Osteocyte (in vitro differentiated cells): ENCODE results near the gene CKMT1A. TPM values are rescaled to one million over a fixed set of nuclear protein-coding genes. Genes with fewer than 3 reads are reported as not detected.
"Not testable (repeated sequence)": the region's sequence is repeated elsewhere in the genome, so short reads cannot be mapped to it uniquely, and the experiment has no call there.

Source experiments
- DNase-seq: peaks from one replicate; pipeline ENCODE4 v3.0.0; 2021; ENCODE audit warnings: mixed read lengths; ENCODE audit not compliant: unreplicated experiment; ENCODE audit errors: extremely low spot score
- H3K27ac Mint-ChIP-seq: one replicate; pipeline ENCODE4 v1.8.0; 2021; ENCODE audit warnings: mild to moderate bottlenecking, mixed read lengths; ENCODE audit not compliant: unreplicated experiment
- H3K27me3 Mint-ChIP-seq: one replicate; pipeline ENCODE4 v1.8.0; 2021; ENCODE audit warnings: mixed read lengths; ENCODE audit not compliant: unreplicated experiment
- H3K36me3 Mint-ChIP-seq: one replicate; pipeline ENCODE4 v1.8.0; 2021; ENCODE audit warnings: mixed read lengths; ENCODE audit not compliant: unreplicated experiment
- H3K4me1 Mint-ChIP-seq: one replicate; pipeline ENCODE4 v1.8.0; 2021; ENCODE audit warnings: mixed read lengths; ENCODE audit not compliant: unreplicated experiment
- H3K4me3 Mint-ChIP-seq: one replicate; pipeline ENCODE4 v1.8.0; 2021; ENCODE audit warnings: mild to moderate bottlenecking, moderate library complexity, mixed read lengths; ENCODE audit not compliant: unreplicated experiment
- H3K9me3 Mint-ChIP-seq: one replicate; pipeline ENCODE4 v1.8.0; 2021; ENCODE audit warnings: mixed read lengths; ENCODE audit not compliant: unreplicated experiment
- total RNA-seq: library from RNA; stranded (reverse); gene quantifications from 2 replicates; pipeline ENCODE4 v1.2.1, GENCODE V29; 2021
- TF ChIP-seq, protein P1 (sequence below): fragments of 200-600 bp; sonication (generic); IDR thresholded peaks from 2 replicates; pipeline ENCODE4 v1.5.0; 2021; ENCODE audit warnings: antibody characterized with exemption, mild to moderate bottlenecking, moderate library complexity

CKMT1A gene
- total RNA-seq, 1 donor from 2014 or later = not detected

DNA sequence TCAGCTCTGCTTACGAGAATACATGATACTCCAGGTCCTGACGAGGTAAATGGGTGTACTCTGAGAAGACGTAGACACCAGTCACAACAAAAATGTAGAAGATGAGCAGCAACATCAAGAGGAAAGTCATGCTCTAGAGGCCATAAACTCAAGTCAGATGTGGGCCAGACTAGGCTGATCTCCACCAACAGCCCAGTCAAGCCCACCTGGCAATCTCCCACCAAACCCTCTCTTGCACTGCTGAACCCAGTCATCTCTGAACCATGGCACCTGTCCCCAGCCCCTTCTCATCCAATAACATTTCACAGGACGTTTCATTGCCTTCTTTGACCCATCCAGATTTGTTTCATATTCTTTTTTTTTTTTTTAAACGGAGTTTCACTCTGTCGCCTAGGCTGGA is 41.8 kb downstream of the CKMT1A start:
- no peak for DNase-seq
- TF ChIP-seq, protein P1, sequence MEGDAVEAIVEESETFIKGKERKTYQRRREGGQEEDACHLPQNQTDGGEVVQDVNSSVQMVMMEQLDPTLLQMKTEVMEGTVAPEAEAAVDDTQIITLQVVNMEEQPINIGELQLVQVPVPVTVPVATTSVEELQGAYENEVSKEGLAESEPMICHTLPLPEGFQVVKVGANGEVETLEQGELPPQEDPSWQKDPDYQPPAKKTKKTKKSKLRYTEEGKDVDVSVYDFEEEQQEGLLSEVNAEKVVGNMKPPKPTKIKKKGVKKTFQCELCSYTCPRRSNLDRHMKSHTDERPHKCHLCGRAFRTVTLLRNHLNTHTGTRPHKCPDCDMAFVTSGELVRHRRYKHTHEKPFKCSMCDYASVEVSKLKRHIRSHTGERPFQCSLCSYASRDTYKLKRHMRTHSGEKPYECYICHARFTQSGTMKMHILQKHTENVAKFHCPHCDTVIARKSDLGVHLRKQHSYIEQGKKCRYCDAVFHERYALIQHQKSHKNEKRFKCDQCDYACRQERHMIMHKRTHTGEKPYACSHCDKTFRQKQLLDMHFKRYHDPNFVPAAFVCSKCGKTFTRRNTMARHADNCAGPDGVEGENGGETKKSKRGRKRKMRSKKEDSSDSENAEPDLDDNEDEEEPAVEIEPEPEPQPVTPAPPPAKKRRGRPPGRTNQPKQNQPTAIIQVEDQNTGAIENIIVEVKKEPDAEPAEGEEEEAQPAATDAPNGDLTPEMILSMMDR = no peak
- Mint-ChIP-seq H3K36me3 (no peaks in the 10 kb centered on the region), H3K9me3 (peaks cover 5% of the 10 kb centered on the region), H3K4me1 (no peaks in the 10 kb centered on the region), H3K27me3 (peaks cover 14% of the 10 kb centered on the region), H3K4me3 (no peak overlapping the region), H3K27ac (no peak overlapping the region)

GRCh38 chr15:43746245-43746902 is 52.7 kb downstream of the CKMT1A start, which contains the start of gene PDIA3:
Gene PDIA3 (plus strand): TSS chr15:43746438. CDS start chr15:43746540, 102 bp downstream.
- H3K4me3 Mint-ChIP-seq = peak within 1 kb of the TSS; percentile 88
- not testable (repeated sequence) for H3K36me3 Mint-ChIP-seq, H3K27me3 Mint-ChIP-seq, H3K9me3 Mint-ChIP-seq
- peaks cover 35% of the 10 kb centered on the region for H3K4me1 Mint-ChIP-seq
- peak within 1 kb of the TSS; percentile 96 for H3K27ac Mint-ChIP-seq
- DNase-seq = peak; percentile 96

DNA sequence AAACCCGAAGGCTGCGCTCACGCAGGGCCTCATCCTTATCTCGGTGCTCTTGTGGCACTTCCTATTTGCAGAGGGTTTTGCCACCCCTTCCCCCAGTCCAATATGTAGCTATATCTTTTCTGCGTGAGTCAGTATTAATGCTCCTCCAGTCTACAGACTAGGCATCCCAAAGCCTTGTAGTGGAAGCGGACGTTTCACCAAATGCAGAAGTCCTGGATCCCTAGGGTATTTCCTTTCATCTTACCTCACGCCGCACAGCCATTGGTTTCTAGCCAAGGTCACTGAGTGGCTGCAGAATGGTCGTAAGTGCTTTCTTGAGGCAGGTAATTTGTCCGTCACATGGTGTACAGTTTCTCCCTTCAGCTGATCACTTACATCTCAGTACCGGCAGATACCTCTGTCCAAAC is 53.2 kb downstream of the CKMT1A start:
- not testable (repeated sequence) for H3K27me3 Mint-ChIP-seq, DNase-seq, H3K36me3 Mint-ChIP-seq, H3K9me3 Mint-ChIP-seq
- Mint-ChIP-seq H3K27ac (peak overlapping the region; percentile 96), H3K4me1 (peaks cover 37% of the 10 kb centered on the region), H3K4me3 (peak overlapping the region; percentile 88)

GRCh38 chr15:43748376-43748775 is 54.7 kb downstream of the CKMT1A start:
- H3K4me3 Mint-ChIP-seq = peak overlapping the region; percentile 88
- H3K9me3 Mint-ChIP-seq = no peaks in the 10 kb centered on the region
- H3K4me1 Mint-ChIP-seq = peaks cover 41% of the 10 kb centered on the region
- peaks cover 7% of the 10 kb centered on the region for H3K36me3 Mint-ChIP-seq
- no peaks in the 10 kb centered on the region for H3K27me3 Mint-ChIP-seq
- H3K27ac Mint-ChIP-seq = peak overlapping the region; percentile 24
- DNase-seq = no peak
- TF ChIP-seq, protein P1 = no peak

Other genes starting within 250 kb of the CKMT1A start
- 61.2 and 64.6 TPM in 2 replicates for gene TP53BP1, start 200.7 kb upstream of the CKMT1A start, total RNA-seq
- 27.6 and 29.2 TPM in 2 replicates for gene MAP1A, start 176.3 kb upstream of the CKMT1A start, total RNA-seq
- 26.1 and 34.5 TPM in 2 replicates for gene PPIP5K1, start 103.7 kb upstream of the CKMT1A start, total RNA-seq
- not detected in 2 replicates for gene CKMT1B, start 99.8 kb upstream of the CKMT1A start, total RNA-seq
- gene STRC, start 75.1 kb upstream of the CKMT1A start, total RNA-seq = 0.30 and 0.34 TPM in 2 replicates
- 3.1 and 3.3 TPM in 2 replicates for gene CATSPER2, start 45.0 kb upstream of the CKMT1A start, total RNA-seq
- 496 and 527 TPM in 2 replicates for gene PDIA3, start 52.6 kb downstream of the CKMT1A start, total RNA-seq
- 1.6 and 2.3 TPM in 2 replicates for gene ELL3, start 83.1 kb downstream of the CKMT1A start, total RNA-seq
- gene SERF2, start 98.5 kb downstream of the CKMT1A start, total RNA-seq = 1,268 and 1,325 TPM in 2 replicates
- not detected in 2 replicates for gene SERINC4, start 106.4 kb downstream of the CKMT1A start, total RNA-seq
- gene HYPK, start 106.7 kb downstream of the CKMT1A start, total RNA-seq = 13.7 and 14.0 TPM in 2 replicates
- 29.6 and 30.2 TPM in 2 replicates for gene MFAP1, start 130.8 kb downstream of the CKMT1A start, total RNA-seq
- gene WDR76, start 133.1 kb downstream of the CKMT1A start, total RNA-seq = 6.0 and 7.6 TPM in 2 replicates